Activated CD4-positive, CD25-positive, alpha-beta regulatory T cell treated with anti-CD3 and anti-CD28 coated beads, Interleukin-2, amount 50 U/mL, for 72 hours (primary cell): ENCODE data around the gene SLC39A11.
"Not testable (repeated sequence)": the region's sequence is repeated elsewhere in the genome, so short reads cannot be mapped to it uniquely, and the experiment has no call there.

Experiments used
- DNase-seq: peaks from one replicate; pipeline ENCODE4 v3.0.0; 2021

Gene SLC39A11

DNA sequence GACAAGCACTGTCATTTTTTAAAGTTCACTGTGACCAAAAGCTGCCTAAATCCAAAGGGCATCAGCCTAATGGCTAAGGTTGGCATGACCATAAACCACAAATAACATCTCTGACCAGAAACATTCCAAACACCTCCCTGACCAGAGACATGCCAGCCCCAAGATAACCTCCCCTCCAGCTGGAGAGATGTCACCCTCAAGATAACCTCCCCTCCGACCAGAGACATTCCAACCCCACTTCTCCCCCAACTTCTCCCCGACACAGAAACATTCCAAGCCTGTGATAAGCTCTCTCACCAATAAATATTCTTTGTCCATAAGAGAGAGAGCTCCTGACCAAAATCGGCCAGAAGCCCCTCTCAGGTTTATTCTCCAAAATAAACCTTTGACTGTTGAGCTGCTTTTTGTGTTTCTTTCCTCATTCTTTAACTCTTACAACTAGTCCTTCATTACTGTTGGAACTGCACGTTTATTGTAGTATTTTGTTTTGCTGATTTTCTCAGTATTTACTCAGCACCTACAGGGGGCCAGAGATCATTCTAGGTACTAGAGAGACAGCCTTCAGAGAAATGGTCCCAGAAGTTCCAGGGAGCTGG is 325.6 kb downstream of the SLC39A11 start:
- DNase-seq = no peak

DNA sequence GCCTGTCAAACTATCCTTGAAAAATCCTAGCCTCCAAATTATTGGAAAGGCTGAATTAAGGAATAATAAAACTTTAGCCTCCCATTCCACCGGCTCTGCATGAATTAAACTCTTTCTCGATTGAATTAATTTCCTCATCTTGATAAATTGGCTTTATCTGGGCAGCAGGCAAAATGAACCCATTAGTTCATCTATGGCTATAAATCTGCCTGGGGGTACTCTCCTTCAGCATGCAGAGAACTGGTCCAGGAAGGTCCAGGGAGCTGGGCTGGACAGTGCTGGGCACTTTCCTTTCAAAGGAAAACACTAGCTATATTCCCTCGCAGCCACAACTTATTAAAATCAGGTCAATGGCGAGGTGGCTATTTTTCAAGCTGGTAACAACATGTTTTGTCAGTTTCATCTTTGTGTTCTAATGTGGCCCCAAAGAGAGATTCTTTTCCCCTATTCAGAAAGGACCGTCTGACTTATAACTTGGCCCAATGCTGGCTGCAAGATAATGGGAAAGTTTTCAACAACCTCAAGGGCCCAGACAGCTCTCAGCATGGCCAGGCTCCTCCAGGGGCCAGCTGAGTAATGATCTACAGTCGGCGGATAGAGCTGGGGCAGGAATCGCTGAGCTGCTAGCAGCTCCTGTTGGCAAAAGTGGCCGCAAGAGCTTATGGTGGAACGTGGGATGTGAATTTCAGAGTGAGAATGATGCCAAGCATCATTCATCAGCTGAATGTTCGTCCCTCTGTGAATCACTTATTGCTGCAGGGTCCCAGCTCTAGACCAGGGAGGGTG is 326.9 kb downstream of the SLC39A11 start:
- no peak for DNase-seq

DNA sequence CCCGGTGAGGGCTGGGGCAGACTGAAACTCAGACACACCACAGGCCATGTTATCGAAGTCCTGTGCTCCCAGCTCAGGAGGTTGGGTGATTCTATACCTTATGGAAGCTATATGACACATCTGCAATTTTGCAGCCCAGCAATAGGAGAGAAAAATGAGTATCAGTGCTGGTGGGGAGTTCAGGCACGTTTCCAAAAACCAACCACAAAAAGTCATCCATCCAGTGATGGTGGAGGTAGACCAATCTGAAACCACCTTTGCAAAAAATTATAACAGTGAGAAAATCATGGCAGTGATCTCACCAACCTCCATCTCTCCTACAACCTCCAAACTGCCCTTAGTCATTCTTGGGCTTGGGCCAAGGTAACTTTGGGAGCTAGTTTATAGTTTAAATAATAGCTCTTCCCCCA is 327.9 kb downstream of the SLC39A11 start:
- DNase-seq = no peak

DNA sequence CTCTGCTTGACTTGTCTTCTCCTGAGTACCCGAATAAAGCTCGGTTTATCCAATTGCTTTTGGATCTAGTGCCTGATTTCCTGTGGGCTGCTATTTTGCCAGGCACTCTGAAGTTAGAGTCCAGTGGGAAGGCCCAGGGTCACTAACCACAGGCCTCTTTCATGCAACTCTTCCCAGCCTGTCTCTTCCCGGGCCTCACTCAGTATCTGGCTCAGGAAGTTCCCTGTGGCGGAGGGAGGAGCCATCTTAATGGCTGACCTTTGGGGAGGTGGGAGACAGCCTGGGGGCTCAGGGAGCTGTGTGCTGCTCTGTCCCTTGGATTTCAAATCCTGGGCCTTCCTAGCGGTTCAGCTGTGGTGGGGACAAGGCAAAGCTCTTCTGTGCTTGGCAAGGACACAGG is 328.5 kb downstream of the SLC39A11 start:
- DNase-seq = no peak

DNA sequence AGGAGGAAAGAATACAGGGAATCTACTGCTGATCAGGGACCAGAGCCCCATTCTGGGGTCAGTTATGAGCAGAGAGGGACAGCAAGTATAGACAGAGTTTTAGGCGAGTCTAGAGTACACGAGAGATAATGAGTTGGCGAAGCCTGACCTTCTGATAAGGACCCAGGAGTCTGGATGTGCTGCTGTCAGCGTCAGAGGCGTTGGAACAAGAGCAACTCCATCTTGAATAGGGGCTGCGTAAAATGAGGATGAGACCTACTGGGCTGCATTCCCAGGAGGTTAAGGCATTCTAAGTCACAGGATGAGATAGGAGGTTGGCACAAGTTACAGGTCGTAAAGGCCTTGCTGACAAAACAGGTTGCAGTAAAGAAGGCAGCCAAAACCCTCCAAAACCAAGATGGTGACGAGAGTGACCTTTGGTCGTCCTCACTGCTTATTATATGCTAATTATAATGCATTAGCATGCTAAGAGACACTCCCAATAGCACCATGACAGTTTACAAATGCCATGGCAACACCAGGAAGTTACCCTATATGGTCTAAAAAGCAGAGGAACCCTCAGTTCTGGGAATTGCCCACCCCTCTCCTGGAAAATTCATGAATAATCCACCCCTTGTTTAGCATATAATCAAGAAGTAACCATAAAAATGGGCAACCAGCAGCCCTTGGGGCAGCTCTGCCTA is 330.5 kb downstream of the SLC39A11 start:
- DNase-seq = not testable (repeated sequence)

DNA sequence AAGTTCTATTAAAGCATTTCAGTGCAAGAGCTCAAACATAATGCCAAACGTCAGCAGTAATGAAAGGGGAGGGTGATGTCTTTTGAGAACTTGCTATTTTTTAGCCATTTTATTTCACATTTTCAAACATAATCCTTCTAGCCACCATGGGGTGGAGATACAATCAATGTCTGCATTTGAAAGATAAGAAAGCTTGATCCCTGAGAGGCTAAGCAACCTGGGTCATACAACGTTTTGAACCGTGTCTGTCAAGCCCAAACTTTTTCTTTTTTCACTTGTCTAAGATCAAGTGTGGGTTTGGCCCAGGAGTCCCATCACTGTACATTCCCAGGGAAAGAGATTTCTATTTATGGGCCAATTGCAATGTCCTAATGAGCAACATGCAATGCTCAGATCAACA is 331.1 kb downstream of the SLC39A11 start:
- DNase-seq = no peak

DNA sequence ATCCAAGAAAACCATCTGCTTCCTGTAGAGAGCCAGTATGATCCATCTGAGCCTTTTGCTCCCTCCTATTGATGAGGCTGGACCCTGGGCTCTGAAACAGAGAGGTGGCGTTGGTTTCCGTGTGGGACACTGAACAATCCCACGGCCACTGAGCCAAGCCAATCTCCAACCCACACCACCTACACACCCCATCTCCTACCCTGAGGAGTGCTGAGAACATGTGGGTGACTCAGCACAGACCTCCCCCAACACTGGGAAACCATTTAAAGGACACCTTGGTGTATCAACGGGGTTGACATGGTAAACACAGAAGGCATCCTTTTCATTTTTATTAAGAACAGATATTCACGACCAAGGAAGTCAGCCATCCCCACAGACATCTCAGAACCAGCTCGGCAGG is 332.1 kb downstream of the SLC39A11 start:
- no peak for DNase-seq

DNA sequence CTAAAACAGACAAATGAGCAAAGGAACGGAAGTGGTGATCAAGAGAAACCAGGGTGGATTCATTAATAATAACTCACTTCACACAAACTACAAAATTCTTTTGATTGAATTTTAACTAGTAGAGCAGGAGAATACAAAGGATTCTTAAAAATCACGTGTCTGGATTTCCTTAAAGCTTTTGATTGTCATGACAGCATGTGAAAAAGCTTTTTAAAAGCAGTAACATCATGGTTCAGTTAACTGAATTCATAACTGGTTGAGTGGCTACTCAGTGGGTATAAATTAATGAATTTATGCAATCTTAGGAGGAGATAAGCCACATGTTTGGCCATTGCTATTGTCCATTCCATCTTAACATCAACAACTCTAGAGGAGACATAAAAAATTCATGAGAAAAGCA is 333.2 kb downstream of the SLC39A11 start:
- no peak for DNase-seq

DNA sequence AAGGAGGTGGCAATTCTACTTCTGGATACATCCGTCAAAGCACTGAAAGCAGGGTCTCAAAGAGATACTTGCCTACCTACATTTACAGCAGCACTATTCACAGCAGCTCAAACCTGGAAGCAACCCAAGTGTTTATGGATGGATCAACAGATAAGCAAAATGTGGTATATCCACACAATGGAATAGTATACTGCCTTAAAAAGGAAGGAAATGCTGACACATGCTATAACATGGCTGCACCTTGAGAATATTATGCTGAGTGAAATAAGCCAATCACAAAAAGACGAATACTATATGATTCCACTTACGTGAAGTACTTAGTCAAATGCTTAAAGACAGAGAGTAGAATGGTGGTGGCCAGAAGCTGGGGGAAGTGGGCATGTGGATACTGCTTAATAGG is 336.2 kb downstream of the SLC39A11 start:
- DNase-seq = no peak

DNA sequence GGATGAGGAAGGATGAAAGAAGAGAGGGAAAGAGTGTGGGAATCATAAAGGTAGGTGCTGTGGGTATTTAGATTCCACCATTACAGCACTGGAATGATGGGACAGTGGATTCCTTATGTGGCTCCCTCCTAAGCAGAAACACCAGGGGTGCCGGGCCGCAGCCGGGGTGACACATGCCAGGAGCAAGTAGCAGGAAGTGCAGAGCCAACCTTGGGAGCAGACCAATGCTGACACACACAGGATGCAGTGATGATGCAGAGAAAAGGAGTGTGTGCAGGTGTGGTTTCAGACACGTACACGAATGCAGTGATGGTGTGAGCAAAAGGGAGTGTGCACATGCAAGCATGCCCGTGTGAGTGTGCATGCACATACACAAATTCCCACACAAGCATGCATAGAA is 338.0 kb downstream of the SLC39A11 start:
- no peak for DNase-seq

DNA sequence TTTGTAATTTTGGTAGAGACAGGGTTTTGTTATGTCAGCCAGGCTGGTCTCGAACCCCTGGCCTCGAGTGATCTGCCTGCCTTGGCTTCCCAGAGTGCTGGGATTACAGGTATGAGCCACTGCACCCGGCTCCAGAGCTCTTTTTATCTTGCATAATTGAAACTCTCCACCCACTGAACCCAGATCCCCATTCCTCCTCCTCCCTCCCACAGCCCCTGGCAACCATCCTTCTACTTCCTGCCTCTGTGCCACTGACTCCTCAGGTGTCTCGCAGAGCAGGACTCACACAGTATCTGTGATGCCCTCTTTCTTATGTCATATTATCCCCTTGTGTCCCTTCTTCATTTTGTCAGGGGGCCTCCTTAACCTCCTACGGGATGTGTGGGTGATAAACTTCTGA is 340.7 kb downstream of the SLC39A11 start:
- DNase-seq = no peak

DNA sequence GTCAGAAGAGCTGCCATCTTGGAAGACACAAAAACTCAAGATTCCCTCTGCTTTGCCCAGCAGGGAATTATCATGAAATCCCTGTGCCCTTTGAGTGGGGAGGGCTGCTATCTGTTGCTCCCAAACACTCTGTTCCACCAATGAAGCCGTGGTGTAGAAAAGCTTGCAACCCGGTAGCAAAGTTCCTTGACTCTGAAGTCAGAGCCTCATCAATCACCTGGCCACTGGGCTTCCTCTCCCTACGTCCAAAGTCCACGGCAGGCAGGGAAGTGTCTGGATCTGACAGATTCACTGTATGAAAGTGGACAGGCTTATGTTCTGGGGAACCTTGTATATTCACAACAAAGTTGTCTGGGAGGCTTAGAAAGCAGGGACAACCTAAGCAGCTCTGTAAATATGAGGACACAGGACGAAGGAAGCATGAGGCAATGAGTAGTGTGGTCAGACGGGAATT is 343.3 kb downstream of the SLC39A11 start:
- no peak for DNase-seq

DNA sequence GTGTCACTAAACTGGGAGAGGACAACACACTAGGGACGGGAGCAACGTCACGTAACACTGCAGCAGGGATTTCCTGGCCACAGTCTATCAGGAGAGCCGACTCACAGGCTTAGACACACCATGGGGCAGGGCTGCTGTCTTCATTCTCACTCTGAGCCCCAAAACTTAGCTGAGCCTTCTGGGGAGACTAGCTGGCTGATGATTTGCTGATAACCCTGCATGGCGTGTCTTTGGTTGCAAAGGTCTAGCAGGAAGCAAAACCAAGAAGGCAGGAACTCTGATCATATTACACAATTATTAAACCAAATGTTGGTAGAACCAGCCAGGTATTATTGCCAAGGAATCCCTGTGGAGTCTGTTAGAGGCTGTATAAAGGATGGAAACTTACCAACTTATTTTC is 345.0 kb downstream of the SLC39A11 start:
- DNase-seq = no peak

DNA sequence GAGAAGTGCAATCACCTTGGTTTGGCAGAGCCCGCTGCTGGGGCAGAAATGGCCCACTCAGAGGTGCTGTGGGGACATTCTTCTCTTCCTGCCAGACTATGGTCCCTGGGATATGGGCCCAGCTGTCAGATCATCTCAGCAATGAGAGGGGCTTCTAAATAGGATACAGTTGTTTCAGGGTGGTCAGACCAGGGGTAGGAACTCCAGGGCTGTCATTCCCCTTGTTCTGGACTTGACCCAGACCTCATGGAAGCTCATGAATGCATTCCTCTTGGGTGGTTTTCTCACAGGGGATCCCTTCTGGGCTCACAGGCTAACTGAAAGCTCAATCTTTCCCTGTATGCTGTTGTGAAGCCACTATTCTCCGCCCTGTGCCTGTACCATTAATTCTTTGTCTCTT is 347.2 kb downstream of the SLC39A11 start:
- DNase-seq = no peak

DNA sequence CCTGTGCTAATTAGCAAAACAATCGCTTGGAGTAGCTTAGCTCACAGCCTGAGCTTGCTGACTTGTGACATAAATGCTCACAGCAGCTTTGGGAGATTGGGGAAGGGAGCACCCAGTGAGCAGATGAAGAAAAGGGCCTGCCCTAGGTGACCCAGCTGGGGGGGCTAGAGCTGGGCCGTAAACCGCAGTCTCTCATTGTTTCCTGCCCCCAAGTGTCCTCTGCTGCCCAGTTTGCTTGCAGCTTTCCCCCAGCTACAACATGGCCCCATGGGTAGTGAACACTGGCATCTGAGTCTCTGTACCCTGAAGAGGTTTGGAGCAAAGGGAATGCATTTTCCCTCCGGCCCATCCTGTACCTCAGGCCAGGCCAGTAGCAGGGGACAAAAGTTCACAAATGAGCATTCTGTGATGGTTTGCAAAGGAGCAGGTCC is 349.4 kb downstream of the SLC39A11 start:
- no peak for DNase-seq

DNA sequence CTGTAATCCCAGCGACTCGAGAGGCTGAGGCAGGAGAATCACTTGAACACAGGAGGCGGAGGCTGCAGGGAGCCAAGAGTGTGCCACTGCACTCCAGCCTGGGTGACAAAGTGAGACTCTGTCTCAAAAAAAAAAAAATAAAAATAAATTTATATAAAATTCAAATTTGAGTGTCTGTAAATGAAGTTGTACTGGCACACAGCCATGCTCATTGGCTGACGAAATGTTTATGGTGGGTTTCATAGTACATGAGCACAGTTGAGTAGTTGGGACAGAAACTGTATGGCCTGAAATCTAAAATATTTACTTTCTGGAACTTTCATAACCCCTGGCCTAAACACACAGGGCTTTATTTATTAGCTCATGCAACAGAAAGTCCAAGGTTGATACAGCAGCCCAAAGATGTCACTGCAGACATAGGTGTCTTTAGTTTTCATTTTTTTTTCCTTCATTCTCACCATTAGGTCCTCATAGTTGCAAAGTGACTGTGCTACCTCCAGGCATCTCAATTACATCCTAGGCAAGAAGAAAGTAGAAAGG is 355.3 kb downstream of the SLC39A11 start:
- no peak for DNase-seq

DNA sequence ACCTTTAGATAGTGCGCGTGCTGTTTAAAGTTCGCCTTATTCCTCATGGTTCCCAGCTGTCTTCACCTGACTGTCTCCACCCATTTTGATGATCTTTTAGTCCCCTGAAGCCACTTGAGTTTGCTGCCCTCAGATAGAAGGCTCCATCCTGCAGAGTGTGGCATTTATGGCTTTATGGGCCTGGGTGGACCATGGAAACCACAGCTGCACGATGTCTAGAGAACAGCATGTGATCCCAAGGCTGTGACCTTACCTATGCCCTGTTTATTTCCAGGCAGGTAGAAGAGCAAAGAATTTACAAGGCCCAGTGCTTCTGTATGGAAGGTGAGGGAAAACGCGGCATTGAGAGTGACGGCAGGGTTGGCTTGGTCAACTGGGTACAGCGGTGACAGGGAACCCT is 356.9 kb downstream of the SLC39A11 start:
- DNase-seq = no peak

DNA sequence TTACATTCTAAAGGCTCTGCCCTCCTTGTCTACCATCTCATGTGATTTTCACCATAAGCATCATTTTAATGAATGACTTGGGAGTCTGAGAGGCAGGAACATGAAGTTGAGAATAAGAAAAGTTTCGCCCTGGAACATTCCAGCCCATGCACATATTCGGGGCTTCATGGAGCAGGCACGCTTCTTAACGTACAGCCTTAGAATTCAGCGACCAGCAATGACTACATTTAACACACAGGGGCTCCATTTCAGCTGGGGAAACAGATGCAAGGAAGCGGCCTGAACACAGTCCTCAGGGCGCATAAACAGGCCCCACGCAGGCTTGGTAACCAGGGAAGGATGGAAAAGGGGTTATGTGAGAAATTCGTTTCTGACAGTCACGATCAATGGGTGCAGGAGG is 357.4 kb downstream of the SLC39A11 start:
- DNase-seq = no peak

DNA sequence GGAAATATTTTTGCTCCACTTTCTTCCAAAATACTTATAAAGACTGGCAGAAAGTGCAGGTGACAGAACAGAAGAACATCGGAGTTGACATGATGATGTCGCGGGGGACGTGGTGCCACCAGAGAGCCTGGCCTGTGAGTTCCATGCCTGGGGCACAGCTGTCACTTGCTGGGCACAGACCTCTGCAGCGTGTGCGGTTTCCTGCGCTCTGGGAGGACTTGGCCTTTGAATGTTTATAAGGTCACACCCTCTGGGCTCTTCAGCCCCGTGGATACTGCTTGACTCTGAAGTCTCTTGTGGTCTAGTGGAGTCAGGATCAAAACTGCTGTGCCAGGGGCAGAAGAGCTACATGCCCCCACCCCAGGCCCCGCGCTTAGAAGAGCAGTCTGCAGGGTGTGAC is 357.9 kb downstream of the SLC39A11 start:
- DNase-seq = no peak

DNA sequence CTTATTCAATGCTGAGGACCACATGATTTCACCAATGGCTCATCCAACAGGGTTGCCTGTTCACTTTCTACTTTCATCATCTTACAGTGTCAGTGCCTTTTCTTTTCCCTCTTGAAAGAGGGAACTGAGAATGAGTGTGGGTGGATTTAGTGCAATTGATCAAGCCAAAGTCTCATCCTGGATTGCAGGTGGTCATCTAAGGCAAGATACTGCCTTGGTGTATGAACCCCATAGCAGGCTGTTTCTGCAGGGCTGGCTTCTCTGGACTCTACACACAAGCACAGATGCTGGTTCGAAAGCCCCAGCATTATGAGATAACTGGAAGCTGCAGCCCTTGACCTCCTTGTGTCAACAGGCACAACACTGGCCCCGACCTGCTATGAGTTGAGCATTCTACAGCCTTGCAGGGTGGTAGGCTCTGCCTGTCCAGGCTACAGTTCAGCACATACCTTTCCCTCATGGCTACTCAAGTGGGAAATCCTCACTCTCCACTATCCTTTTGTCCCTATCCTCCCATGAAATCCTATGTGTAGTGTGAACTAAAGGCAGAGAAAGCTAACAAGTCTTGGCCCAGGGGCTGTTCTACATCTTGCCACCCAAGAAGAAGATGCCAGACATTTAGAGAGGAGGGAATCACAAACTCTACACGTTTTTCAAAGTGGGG is 358.7 kb downstream of the SLC39A11 start:
- no peak for DNase-seq

DNA sequence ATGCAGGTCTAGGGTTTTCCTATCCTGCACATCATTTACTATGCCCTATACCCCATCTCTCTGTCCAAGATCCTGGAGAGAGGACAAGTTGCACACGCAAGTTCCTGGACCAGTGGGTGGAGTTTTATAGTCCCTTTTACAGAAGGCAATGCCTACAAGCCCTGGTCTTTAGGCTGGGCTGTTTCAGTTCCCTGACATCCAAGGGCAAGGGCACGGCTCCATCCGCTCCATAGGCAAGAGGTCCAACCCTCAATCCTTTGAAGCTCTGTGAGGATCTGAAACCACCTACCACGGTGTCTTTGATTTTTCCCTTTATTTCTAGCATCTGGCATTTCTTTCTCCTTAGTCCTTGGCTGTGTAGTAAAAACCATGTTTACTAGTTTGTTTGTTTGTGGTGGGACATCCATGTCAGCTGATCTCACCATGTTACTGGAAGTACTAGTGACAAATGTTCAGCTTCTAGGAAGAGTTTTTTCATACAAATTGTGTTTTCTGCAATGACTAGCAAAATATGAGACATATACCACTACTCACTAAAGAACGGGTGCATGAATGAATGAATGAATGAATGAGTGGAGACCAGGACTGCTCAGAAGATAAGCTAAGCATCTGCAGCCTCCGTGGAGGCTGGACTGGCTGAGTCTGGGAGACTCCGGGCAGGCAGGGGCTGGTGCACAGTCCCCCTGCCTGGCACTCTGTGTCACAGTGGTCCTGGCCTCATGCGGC is 359.4 kb downstream of the SLC39A11 start:
- no peak for DNase-seq

DNA sequence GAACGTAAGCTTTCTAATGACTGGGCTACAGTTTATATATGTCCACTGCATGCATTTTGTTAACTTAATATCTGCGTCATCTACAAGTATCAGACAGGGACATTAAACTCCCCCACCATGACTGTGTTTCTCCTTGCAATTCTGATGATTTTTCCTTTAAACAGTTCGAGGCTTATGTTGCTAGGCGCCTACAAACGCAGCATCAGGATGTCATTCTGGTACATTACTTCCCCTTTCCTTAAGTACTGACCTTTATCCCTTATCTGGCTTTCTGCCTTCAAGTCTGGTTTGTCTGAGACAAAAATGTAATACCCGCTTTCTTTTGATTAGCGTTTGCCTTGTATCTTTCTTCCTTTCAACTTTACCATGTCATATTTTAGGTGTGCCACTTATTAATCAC is 362.4 kb downstream of the SLC39A11 start:
- DNase-seq = no peak

DNA sequence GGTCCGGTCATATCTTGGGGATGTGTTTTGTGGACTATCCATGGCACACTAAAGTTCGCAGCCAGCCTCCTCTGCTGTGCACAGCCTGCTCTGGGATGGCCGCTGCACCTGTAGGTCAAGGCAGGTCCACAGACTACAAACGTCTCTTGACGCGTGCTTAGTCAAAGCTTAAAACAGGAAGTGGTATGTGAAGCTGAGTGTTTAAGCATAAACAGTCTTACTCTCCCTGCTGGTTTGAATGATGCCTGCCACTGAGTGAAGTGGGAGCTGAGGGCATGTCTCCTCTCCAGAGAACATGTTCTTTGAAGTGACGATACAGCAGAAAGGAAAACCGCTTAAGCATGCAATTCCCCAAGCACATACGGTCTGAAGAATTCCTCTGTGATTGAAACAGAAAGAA is 365.6 kb downstream of the SLC39A11 start:
- peak; percentile 35 for DNase-seq
